ENCODE data around the gene HOXA13.

HOXA13 gene

DNA sequence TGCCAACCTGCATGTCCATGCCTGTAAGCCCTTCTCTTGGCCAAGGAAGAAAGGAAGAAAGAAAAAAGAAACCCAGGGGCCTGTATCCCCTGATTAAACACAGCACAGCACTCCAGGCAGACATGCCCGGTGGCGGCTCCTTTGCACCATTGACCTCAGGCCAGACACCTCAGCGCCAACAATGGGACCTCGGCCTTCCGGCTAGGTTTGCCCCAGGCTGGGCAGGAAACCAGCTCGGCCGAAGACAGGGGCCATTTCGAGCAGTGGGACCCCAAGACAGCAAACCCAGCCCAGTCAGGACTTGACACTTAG, 28.6 kb downstream of the HOXA13 start:
- no peaks in the 10 kb centered on the region for H4K20me1 ChIP-seq (ENCODE audit: insufficient read depth, low read length)
- H2AFZ ChIP-seq (ENCODE audit: low read length): no peak overlapping the region
- no peak for TF ChIP-seq EZH2 (IDR thresholded peaks at IDR 0.05; ENCODE audit: borderline replicate concordance, low read length)
- TF ChIP-seq, protein P1, sequence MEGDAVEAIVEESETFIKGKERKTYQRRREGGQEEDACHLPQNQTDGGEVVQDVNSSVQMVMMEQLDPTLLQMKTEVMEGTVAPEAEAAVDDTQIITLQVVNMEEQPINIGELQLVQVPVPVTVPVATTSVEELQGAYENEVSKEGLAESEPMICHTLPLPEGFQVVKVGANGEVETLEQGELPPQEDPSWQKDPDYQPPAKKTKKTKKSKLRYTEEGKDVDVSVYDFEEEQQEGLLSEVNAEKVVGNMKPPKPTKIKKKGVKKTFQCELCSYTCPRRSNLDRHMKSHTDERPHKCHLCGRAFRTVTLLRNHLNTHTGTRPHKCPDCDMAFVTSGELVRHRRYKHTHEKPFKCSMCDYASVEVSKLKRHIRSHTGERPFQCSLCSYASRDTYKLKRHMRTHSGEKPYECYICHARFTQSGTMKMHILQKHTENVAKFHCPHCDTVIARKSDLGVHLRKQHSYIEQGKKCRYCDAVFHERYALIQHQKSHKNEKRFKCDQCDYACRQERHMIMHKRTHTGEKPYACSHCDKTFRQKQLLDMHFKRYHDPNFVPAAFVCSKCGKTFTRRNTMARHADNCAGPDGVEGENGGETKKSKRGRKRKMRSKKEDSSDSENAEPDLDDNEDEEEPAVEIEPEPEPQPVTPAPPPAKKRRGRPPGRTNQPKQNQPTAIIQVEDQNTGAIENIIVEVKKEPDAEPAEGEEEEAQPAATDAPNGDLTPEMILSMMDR (IDR thresholded peaks at IDR 0.05; ENCODE audit: low read length): no peak
- no peak overlapping the region for H3K4me3 ChIP-seq (ENCODE audit: low read depth, low read length, poor library complexity, severe bottlenecking)
- H3K4me1 ChIP-seq (ENCODE audit: insufficient read depth, low read length, severe bottlenecking): peaks cover 16% of the 10 kb centered on the region
- H3K9me3 ChIP-seq (ENCODE audit: low read length): no peaks in the 10 kb centered on the region
- H3K9me2 ChIP-seq (ENCODE audit: low read depth, low read length): no peaks in the 10 kb centered on the region
- H3K27me3 ChIP-seq (ENCODE audit: insufficient read depth, low read length): peaks cover 13% of the 10 kb centered on the region; the same call in 1 of the 2 replicates
- no peaks in the 10 kb centered on the region for H3F3A ChIP-seq (ENCODE audit: insufficient read depth, low read length)
- no peaks in the 10 kb centered on the region for H3K79me2 ChIP-seq (ENCODE audit: insufficient read depth, low read length)
- no peak overlapping the region for H3K4me2 ChIP-seq (ENCODE audit: low read length)
- H3K9ac ChIP-seq (ENCODE audit: low read length): no peak overlapping the region
- H3K27ac ChIP-seq (ENCODE audit: low read depth, low read length, poor library complexity, severe bottlenecking): no peak overlapping the region
- H3K36me3 ChIP-seq (ENCODE audit: insufficient read depth, low read length): no peaks in the 10 kb centered on the region

DNA sequence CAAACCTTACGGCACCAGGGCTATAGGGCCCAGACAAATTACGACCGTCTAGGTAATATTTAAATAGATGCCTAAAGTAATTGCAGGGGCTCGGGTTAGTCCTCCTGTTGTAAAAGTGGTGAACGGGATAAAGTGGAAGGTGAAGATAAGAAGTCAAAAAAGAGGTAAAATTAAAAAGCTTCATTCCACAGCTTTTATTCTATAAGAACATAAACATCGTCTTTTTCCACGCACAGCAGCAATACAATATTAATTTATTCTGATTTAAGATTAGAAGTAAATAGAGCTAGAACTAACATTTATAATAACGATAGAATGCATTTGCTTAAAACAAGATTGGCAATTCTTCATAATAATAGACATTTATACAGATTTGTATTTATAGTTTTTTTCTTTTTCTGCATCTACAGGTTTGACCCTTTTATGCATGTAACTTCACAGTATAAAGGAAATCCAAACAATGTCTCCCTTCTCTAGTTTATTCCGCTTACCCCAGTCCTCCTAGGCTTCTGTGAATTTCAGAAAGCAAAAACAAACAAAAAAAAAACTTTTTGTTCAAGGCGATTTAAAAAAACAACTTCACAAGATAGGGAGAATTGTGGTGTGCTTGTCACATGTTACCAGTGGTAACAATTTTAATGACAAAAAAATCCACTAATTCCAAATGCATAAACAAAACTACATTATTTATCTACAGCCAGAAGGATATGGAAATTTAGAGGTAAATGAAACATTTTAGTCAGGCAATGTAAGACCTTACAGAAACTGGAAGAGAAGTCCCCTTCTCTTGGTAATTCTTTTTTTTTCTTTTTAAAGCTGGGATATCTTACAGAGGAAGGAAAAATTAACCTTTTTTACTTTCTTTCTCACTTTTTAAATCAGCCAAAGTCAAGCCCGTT, 29.2 kb downstream of the HOXA13 start:
- Histone ChIP-seq H3K9ac (ENCODE audit: low read length) (no peak overlapping the region), H3K4me1 (ENCODE audit: insufficient read depth, low read length, severe bottlenecking) (peaks cover 16% of the 10 kb centered on the region), H4K20me1 (ENCODE audit: insufficient read depth, low read length) (no peaks in the 10 kb centered on the region), H3K9me3 (ENCODE audit: low read length) (no peaks in the 10 kb centered on the region), H2AFZ (ENCODE audit: low read length) (no peak overlapping the region), H3F3A (ENCODE audit: insufficient read depth, low read length) (no peaks in the 10 kb centered on the region), H3K4me2 (ENCODE audit: low read length) (no peak overlapping the region), H3K27me3 (ENCODE audit: insufficient read depth, low read length) (peaks cover 13% of the 10 kb centered on the region; the same call in 1 of the 2 replicates), H3K36me3 (ENCODE audit: insufficient read depth, low read length) (no peaks in the 10 kb centered on the region), H3K27ac (ENCODE audit: low read depth, low read length, poor library complexity, severe bottlenecking) (no peak overlapping the region), H3K4me3 (ENCODE audit: low read depth, low read length, poor library complexity, severe bottlenecking) (no peak overlapping the region), H3K9me2 (ENCODE audit: low read depth, low read length) (no peaks in the 10 kb centered on the region), H3K79me2 (ENCODE audit: insufficient read depth, low read length) (no peaks in the 10 kb centered on the region)
- TF ChIP-seq, protein P1 (IDR thresholded peaks at IDR 0.05; ENCODE audit: low read length): no peak
- TF ChIP-seq EZH2 (IDR thresholded peaks at IDR 0.05; ENCODE audit: borderline replicate concordance, low read length): no peak

DNA sequence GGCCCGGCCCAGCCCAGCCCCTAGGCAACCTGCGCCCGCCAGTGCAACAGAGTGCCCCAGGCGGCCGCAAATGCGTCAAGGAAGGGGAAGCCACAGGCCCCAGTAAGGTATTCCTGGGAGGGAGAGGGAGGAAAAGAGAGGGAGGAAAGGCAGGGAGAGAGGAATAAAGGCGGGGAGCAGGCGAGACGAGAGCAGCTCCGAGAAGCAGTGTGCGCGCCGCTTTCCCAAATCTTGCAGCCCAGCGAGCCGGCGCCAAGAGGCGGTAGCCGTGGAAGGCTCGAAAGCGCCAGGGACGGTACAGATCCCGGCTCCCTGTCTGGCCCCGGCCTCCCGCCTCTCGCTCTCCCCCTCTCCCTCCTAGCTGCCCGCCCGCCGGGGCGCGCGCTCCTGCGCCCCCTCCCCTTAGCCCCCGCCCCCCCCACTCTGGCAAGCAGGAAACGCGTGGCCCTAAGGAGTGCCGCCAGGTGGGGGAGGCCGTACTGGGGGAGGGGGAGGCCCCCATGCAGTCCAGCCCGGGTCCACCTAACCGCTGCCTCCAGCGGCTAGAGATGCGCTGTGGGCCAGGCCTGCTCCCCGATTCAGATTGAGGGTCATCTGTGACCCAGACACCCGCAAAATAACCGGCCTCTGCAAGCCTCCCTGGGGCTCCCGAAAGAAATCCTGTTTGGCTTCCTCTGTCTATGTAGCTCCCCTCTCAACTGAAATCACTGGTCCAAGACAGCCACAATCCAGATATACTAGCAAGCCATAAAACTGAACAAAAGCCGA, 30.0 kb downstream of the HOXA13 start:
- Histone ChIP-seq H4K20me1 (ENCODE audit: insufficient read depth, low read length) (no peaks in the 10 kb centered on the region), H3F3A (ENCODE audit: insufficient read depth, low read length) (no peaks in the 10 kb centered on the region), H3K4me2 (ENCODE audit: low read length) (no peak overlapping the region), H3K27me3 (ENCODE audit: insufficient read depth, low read length) (peaks cover 13% of the 10 kb centered on the region; the same call in 1 of the 2 replicates), H3K9ac (ENCODE audit: low read length) (no peak overlapping the region), H3K9me3 (ENCODE audit: low read length) (no peaks in the 10 kb centered on the region), H3K4me1 (ENCODE audit: insufficient read depth, low read length, severe bottlenecking) (peaks cover 16% of the 10 kb centered on the region), H2AFZ (ENCODE audit: low read length) (no peak overlapping the region), H3K4me3 (ENCODE audit: low read depth, low read length, poor library complexity, severe bottlenecking) (no peak overlapping the region), H3K9me2 (ENCODE audit: low read depth, low read length) (no peaks in the 10 kb centered on the region), H3K36me3 (ENCODE audit: insufficient read depth, low read length) (no peaks in the 10 kb centered on the region), H3K79me2 (ENCODE audit: insufficient read depth, low read length) (no peaks in the 10 kb centered on the region), H3K27ac (ENCODE audit: low read depth, low read length, poor library complexity, severe bottlenecking) (no peak overlapping the region)
- TF ChIP-seq, protein P1 (IDR thresholded peaks at IDR 0.05; ENCODE audit: low read length): no peak
- no peak for TF ChIP-seq EZH2 (IDR thresholded peaks at IDR 0.05; ENCODE audit: borderline replicate concordance, low read length)

Measured in OCI-LY1 (cell line).